Hematopoietic multipotent progenitor cell treated with erythropoietin and hydrocortisone succinate and interleukin-3 and kit ligand, for 8 days (in vitro differentiated cells): Measurements from ENCODE around the gene FOXL2.

Source experiments
- DNase-seq: peaks from one replicate; pipeline ENCODE4 v3.0.0-alpha.2; 2015

Gene FOXL2

DNA sequence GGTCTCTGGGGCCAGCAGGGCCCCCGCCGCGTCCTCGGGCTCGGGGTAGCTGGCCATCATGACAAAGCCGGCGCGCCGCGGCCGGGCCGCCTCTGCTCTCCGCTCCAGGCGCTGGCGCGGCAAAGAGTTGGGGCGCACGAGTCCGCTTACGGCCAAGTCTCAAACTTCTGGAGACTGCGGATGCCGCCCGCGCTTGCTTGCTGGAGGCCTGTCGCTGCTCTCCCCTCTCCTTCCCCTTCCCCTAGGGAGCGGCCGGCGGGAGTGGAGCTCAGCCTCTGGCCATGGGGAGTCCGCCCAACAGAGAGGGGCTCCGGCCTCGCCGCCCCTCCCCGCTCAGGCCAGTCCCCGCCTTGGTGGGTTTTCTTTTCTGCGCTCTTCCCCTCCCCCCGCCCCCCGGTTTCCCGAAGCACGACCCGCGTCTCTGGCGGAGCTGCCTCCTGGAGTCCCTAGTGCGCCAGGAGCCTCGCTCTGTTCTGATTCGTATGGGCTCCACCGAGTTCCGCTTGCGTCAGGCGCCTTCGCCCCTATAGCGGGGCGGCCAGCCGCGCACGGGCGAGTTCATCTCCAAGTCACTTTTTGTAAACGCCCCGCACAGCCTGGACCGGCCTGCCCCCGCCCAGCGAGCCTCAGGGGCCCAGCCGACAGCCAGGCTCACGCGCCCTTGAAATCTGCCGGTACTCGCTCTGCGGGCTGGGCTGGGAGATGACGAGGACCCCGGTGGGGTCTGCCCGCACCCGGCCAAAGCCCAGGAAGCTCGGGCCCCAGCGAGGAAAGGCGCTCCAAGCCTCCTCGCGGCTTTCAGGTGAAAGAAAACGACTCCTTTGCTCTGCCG is at the start of gene FOXL2, which contains the start of gene FOXL2NB:
TSS of gene FOXL2 (minus strand) at position 475 of the 832 bp plus-strand sequence. CDS start at position 60, 415 bp downstream.
TSS of gene FOXL2NB (plus strand) at position 555 of the 832 bp plus-strand sequence. CDS start at position 703, 148 bp downstream.
- no peak for DNase-seq

DNA sequence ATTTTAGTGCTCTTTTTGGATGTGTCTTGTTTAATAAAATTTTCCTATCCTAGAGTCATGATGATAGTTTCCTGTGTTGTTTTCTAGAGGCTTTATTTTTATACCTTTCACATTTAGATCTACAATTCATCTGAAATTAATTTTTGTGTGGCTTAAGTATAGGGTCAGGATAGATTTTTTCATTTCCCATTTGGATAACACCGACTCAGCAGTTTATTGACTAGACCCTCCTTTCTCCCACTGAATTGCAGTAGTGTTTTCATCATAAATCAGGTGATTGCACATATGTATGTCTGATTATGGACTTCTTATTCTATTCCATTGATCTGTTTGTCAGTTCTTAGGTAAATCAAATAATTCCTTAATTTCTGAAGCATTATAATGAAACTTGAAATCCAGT is 48.8 kb upstream of the FOXL2 start:
- DNase-seq, result no peak

DNA sequence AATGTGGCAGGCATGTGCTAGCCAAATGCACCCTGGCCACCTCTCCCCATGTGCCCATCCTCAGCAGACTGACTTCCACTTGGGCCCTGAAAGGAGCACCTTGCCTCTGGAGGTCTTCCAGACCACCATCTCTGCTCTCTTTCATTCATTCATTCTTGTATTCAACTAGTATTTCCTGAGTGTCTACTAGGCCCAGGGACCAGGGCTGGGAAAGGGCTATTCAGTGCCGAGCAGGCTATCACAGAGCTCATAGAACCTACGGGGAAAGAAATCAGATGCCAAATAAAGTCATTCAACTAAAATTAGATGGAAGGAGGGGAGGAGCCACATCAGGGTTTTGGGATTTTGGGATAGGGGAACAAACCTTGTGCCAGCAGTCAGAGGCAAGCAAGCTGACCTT is 40.2 kb upstream of the FOXL2 start:
- no peak for DNase-seq

DNA sequence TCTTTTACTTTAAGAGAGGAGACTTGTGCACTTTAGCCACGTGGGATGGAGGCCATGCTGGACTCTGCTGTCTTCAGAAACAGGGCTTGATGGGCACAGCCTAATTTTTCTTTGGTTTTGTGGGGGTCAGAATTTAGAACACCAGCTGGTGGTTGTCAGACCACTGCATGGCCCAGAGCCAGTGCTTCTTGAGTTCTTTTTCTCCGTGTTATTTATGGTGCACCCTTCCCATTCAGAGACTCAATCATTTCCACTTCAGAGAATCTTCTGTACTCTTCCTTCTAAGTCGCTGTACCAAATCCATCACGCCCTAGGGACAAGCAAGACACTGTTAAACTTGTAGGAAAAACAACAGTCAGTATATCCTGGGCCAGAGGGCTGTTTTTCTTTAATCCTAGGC is 39.0 kb upstream of the FOXL2 start:
- DNase-seq, result no peak

DNA sequence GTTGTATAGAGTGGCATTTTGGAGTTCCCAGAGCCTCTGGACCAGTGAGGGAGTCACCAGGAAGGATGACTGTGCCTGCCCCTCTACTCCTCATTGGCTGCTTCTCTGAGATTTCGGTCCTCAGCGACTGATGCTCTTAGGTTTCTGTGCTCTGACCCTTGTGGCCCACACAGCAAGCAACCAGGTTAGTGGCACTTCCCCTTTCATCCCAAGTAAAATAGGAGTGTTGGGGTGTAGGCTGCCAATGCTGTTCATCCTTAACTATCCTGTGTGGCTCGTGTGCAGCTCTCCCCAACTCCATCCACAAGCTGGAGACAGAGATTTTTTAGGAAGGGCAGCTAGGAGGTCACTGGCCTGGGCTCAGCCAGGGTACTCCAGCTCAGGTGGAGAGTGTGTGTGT is 37.9 kb upstream of the FOXL2 start:
- DNase-seq, result no peak

DNA sequence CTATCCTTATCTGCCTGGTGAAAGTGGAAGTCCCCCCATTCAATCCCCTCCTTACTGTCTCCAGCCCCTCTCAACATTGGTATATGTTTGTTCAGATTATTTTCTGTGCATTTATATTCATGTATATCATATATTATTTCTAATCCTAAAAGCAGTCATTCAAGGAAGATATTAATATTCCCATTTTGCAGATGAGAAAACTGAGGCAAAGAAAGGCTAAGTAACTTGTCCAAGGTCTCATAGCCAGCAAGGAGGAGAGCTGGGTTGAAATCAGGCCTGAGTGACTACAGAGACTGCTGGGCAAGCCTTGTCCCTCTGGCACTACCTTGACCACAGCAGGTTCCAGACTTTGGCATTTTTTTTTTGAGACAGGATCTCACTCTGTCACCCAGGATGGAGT is 29.1 kb upstream of the FOXL2 start:
- DNase-seq, result no peak

DNA sequence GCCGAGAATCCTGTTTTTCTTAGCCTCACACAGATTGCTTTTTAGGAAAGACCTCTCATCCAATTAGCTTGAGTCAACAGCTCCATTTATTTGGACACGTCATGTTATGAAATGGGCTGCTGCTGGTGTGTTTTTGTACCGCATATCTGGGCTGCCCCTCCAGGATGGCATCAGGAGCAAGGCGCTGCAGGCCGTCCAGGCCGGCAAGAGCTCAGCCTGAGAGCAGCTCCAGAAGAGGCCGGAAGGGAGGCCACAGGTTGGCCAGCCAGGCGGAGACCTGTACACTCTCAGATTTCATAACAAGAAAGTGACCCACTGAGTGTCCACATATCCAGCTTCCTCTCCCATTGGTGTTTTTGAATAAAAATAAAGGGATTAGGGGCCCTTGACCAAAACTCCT is 28.4 kb upstream of the FOXL2 start:
- no peak for DNase-seq

DNA sequence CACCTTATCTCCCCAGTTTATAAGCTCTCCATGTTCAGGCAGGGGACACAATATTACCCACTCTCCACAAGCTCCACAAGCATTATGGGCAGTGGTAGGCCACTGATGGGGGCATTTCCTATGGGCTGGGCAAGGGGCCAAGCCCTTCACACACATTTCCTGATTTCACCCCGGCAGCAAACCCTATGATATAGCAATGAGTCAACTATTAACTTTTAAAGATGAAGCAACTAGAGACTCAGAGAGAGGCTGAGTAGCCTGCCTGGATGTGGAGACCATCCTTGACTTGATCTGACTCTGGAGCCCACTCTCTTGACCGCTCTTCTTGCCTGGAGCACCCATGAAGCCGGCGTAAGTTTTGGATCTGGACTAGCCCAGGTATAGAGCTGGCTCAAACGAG is 27.5 kb upstream of the FOXL2 start:
- no peak for DNase-seq

DNA sequence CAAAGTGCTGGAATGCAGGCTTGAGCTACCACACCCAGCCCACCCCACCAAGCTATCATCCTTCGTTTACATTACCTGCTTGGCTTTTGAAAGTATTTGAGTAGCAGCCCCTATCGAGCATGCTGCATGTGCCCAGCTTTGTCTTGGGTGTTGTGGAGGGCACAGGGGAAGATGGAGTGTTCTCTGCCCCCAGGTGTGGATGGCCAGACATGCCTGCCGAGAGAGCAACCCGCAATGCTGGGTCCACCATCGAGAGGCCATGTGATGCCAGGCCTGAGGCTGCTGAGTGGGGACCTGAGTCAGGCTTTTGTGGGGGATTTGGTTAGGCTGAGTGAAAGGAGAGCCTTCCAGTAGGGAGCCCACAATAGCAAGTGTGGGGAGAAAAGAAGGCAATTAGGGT is 26.0 kb upstream of the FOXL2 start:
- no peak for DNase-seq

DNA sequence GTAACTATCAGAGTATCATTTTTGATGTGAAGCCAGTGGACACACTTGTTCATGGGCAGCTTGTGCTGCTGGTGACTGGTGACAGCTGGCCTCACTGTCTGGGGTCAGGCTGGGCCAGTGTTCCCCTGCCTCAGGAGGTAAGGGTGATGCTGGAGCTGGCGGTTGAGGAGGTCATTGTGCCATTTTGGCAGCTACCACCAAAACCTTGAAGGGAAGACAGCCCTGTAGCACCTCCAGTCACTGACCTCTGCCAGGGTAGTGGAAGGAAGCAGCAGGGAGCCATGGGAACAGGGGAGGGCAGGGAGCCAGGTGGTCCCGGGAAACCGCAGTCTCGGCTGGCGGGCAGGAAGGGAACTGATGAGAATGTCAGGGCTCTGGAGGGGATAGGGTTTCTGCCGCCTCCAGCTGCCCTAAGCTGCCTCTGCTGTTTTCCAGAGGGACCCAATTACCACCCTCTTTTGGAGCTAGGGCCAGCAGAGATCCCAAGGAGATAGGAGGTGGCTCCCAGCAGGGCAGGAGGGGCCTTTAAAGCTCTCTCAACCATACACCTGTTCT is 24.9 kb upstream of the FOXL2 start:
- no peak for DNase-seq

DNA sequence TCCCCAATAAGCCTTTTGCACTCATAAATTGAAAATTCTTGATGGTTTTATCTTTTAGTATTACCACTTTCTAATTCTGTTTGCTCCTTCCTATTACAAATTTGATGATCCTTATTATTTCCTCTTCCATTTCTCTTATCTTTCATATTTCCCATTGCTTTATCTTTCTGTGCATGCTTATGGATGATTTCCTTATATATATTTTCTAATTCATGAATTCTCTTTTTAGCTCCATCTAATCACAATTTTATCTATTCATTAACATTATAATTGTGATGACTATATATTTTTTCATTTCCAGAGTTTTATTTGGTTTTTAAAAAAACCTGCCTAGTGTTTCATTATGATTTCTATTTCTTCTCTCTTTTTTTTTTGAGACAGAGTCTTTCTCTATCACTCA is 18.0 kb upstream of the FOXL2 start:
- DNase-seq, result no peak

DNA sequence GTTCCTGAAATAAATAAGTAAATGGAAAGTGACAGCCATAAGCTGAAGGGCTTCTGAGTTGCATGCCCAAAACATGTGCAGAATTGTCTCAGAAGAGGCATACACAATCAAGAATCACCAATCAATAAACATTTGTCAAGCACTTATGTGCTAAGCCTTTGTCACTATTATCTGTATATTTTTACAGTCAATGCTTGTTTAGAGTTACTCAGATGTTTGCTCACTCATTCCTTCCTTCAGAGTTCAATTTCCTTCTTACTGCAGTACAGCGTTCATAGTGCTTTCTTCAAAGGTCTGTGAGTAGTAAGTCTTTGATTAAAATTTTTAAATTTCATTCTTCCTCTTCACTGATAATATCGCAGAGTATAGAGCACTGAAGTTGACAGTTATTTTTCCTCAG is 17.3 kb upstream of the FOXL2 start:
- DNase-seq, result no peak

DNA sequence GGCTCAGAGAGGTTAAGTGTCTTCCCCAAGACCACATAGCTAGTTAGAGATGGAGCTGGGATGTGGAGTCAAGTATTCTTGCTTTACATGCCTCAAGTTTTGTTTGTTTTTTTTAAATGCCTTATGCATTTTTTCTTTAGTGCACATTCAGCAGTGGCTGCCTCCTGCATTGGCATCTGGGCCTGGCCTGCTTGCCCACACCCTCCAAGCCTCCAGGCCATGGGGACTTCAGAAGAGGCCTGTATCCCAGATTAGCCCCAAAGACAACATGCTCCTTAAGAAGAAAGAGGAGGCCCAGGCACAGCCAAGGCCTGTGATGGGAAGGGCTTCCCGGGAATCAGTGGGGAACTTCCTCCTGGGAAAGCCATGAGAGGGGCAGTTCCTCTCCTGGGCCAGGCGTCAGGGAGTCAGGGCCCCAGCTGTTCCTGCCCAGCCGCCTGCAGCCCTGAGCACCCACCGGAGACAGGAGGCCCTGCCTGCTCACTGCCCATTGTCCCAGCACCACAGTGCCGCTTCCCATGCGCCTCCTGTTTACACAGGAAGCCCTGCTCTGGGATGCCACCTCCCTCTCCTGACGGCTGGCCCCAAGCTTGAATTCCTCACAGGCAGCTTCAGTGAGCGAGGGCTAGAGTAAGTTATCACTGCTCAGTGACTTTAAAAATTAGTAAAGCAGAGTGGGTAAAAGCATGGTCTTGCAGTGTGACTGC is 16.1 kb upstream of the FOXL2 start:
- no peak for DNase-seq

DNA sequence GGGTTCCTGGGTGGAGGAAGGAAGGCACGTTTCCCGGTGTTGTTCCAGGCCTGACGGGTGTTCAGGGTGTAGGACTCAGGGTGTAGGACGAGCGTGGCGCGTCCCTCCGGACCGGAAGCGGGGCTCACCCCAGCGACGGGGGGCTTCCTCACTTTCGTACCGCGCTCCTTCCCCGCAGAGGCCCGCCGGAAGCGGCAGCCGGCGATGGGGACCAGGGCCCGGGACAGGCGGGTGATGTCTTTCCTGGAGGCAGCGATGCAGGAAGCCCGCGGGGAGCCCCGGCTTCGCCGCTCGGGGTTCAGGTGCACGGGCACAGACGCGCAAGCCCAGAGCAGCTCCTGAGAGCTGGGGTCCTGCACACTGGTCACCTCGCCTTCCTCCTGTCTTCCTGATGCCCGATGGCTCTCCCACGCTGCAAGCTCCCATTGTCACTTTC is 13.5 kb upstream of the FOXL2 start:
- DNase-seq, result no peak

DNA sequence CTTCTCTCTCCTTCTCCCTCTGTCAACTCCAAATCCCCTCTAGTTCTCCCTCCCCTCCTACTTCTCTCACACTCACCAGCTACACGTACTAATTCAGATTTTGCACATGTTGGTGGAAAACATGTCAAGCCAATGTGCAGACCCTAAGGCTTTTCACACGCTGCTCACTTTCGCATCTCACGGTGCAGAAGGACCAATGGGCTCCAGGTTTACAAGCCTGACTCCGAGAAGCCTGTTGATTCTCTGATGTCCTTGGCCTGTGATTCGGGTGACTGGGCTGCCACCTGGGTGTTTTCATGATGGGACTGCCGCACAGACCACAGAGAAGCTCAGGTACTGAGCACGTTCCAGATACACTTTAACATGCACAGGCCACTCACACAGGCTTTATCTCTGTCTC is 3.8 kb upstream of the FOXL2 start:
- DNase-seq, result no peak

DNA sequence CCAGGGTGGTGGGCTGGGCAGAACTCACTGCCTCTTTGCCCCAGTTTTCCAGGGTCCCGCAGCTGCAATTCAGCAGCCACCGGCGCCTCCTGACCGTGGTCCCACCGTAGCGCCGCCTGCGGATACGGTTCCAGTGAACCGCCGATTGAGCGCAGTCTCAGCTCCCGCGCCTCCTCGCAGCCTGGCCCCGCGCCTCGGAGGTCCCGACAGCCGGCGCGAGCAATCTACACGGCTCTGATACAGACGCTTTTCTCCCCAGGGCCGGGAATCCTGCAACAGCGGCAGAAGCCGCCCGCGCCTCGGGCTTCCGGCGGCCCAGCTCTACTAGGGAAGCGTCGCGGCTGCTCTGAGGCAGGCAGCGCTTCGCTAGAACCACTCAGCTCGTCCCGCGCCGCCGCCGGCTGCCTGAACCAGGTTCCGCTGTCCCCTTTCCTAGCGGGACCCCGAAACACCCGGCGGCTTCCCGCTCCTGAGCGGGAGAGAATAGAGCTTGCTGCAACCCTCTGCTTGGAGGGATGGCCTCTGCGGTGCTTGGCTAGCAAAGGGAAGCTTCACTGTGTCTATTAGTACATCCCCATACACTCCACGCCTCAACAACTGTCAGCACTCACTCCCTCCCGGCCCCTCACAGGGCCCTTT is 3.2 kb upstream of the FOXL2 start:
- DNase-seq, result no peak

DNA sequence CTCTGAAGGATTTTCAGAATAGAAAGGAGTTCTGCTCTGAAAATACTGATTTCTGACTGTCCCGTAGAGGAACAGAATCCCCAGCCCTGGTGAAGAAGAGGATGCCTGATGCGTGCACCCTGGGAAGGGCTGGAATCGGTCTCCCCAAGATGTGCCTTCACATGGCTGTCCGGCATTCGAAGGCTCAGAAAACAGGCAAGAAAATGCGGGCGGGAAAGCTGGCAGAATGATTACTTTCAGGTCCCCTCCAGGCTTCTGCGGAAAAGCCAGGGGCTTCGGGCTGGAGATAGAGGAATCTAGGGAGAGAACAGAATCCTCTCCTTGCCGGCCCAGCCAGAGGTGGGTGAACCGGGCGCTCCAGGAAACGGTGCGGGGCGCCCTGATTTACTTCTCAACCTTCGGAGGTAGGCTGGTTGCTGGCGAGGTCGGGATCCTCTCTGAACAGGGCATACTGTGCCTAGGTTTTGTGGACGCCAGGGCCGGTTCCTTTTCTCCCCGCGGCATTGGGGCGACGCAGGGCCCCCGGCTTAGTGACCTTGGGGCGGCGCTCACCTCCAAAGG is 2.6 kb upstream of the FOXL2 start:
- no peak for DNase-seq

DNA sequence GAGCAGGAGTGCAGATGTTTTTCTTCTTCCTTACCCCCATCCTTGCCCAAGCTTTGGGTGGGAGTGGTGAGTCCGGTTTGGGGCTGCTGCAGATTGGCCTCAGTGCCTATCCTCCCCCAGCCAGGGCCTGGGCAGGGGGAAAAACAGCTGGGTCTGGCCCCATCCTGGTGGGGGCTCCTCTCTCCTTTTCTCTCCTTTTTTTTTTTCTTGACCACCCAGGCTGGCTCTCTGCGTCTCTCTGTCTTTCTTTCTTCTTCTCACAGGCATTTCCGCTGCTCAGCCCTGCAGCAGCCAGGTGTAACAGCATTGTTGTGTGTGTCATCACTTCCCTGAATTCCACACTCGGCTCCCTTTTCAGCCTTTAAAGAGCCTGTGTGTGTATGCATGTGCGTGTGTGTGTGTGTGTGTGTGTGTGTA is 2.1 kb upstream of the FOXL2 start:
- no peak for DNase-seq

DNA sequence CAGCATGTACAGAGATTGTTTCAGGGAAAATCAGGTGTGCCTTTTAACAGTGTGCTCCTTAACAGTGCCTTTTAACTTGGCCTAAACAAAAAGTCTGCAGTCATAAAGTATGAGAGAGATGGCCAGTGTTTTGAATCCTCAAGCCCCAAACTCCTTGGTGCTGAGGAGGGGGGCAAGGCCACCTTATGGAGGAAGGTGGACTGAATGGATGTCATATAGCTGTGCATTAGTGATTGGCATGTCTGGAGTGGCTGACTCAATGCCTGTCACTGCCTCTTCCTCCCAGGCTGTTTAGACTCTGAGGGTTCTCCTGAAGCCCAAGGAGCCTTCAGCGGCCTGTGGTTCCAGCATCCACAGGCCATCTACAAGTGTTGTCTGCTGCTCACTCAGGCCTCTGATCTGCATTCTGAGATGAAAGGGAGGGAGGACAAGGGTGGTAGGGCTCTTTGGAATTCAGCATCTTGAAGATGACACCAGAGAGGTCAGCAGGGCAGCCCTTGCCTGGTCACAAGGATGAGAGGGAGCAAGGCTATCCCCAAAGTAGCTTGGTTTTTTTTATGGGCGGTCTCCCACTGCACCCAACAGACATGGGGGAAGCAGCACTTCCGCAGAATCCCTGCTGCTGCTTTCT is 1.5 kb upstream of the FOXL2 start:
- no peak for DNase-seq

DNA sequence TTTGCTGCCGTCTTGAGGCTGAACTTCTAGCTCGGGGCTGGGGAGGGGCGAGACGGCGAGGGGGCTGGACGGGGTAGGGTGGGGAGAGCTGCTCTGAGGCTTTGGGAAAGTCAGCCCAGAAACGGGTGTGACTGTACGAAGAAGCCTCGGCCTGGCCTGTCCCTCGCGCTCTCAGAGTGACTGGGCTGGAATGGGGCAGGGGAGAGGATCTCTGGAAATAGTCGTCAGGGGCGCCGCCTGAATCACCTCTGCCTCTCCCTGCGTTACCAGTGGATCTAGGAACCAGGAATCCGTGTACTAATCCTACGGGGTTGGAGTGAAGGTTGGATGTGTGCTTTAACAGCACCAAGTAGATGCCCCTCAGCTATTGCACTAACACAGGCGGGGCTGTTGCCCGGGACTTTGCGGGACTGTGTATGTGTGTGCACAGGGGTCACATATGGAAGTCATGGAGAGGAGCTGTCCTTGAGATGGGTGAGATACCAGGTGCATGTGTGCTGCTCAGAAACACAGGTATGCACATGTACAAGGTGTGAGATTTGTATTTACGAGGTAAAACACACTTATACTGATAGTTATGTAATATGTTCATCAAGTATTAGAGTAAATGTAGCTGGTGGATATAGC is 671 bp upstream of the FOXL2 start:
- DNase-seq, result no peak

DNA sequence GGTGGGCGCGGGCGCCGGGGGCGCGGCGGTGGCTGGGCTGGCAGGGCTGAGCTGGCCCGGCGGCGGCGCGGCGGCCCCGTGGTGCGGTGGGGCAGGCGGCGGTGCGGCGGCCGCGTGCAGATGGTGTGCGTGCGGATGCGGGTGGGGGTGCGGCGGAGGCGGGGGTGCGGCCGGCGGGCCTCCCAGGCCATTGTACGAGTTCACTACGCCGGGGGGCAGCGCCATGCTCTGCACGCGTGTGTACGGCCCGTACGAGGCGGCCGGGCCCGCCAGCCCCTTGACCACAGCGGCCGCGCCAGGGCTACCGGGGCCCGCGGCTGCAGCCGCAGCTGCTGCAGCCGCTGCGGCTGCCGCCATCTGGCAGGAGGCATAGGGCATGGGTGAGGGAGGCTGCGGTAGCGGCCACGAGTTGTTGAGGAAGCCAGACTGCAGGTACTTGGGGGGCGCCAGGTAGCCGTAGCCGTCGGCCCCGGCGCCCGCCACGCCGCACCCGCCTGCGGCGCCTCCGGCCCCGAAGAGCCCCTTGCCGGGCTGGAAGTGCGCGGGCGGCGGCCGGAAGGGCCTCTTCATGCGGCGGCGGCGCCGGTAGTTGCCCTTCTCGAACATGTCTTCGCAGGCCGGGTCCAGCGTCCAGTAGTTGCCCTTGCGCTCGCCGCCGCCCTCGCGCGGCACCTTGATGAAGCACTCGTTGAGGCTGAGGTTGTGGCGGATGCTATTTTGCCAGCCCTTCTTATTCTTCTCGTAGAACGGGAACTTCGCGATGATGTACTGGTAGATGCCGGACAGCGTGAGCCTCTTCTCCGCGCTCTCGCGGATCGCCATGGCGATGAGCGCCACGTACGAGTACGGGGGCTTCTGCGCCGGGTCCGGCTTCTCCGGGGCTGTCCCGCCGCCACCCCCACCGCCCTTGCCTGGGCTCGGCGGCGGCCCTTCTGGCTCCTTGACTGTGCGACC is 951 bp downstream of the FOXL2 start:
- DNase-seq, result peak; percentile 44
